Chondrocyte (in vitro differentiated cells): Measurements from ENCODE around the gene NUTM2F. TPM values are rescaled to one million over a fixed set of nuclear protein-coding genes. Genes with fewer than 3 reads are reported as not detected.
"Not testable (repeated sequence)": the region's sequence is repeated elsewhere in the genome, so short reads cannot be mapped to it uniquely, and the experiment has no call there.

Source experiments
- DNase-seq: peaks from one replicate; pipeline ENCODE4 v3.0.0; 2021; ENCODE audit warnings: mixed read lengths, low spot score
- H3K27ac Mint-ChIP-seq: one replicate; pipeline ENCODE4 v1.8.0; 2021; ENCODE audit warnings: mild to moderate bottlenecking, moderate library complexity, mixed read lengths; ENCODE audit not compliant: unreplicated experiment
- H3K27me3 Mint-ChIP-seq: 2 replicates; pipeline ENCODE4 v1.8.0; 2021; ENCODE audit warnings: low read depth, mixed read lengths
- H3K36me3 Mint-ChIP-seq: 2 replicates; pipeline ENCODE4 v1.8.0; 2021; ENCODE audit warnings: low read depth, mixed read lengths
- H3K4me1 Mint-ChIP-seq: 2 replicates; pipeline ENCODE4 v1.8.0; 2021; ENCODE audit warnings: low read depth, mild to moderate bottlenecking, mixed read lengths
- H3K4me3 Mint-ChIP-seq: one replicate; pipeline ENCODE4 v1.8.0; 2021; ENCODE audit warnings: mild to moderate bottlenecking, moderate library complexity, mixed read lengths; ENCODE audit not compliant: unreplicated experiment
- H3K9me3 Mint-ChIP-seq: 2 replicates; pipeline ENCODE4 v1.8.0; 2021; ENCODE audit warnings: low read depth, mixed read lengths
- total RNA-seq: library from RNA; stranded (reverse); gene quantifications from 3 replicates; pipeline ENCODE4 v1.2.1, GENCODE V29; 2021

The NUTM2F gene
- total RNA-seq, 1 donor from 2014 or later = 0.10 TPM

DNA sequence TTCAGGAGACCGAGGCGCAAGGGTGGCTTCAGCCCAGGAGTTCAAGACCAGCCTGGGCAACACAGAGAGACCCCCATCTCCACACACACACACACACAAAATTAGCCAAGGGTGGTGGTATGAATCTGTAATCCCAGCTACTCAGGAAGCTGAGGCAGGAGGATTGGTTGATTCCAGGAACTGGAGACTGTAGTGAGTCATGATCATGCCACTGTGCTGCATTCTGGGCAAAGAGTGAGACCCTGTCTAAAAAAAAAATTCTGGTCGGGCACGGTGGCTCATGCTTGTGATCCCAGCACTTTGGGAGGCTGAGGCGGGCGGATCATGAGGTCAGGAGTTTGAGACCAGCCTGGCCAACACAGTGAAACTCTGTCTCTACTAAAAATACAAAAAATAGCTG is 11.2 kb upstream of the NUTM2F start:
- not testable (repeated sequence) for H3K4me3 Mint-ChIP-seq, H3K27me3 Mint-ChIP-seq, H3K36me3 Mint-ChIP-seq, H3K27ac Mint-ChIP-seq, H3K4me1 Mint-ChIP-seq, H3K9me3 Mint-ChIP-seq, DNase-seq

DNA sequence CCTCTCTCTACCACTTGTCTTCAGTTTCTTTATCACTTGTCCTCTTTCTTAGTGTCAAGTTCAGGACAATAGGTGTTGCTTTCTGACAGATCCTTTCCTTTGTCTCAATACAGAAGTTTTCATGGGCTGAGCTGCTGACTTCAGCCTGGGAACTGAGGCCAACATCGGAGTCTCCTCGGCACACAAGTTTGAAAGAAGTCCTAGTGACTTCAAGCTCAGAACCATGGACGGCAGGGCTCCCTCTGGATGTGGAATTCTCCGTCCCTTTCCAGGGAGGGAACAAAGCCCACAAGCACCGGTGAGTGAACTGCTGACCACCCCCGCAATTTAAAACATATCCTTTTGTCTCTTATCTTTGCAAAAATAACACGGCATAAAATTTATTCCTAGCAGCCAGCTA is 10.3 kb upstream of the NUTM2F start:
- DNase-seq, H3K9me3 Mint-ChIP-seq, H3K27me3 Mint-ChIP-seq, H3K4me3 Mint-ChIP-seq, H3K36me3 Mint-ChIP-seq, H3K27ac Mint-ChIP-seq, H3K4me1 Mint-ChIP-seq: not testable (repeated sequence)

DNA sequence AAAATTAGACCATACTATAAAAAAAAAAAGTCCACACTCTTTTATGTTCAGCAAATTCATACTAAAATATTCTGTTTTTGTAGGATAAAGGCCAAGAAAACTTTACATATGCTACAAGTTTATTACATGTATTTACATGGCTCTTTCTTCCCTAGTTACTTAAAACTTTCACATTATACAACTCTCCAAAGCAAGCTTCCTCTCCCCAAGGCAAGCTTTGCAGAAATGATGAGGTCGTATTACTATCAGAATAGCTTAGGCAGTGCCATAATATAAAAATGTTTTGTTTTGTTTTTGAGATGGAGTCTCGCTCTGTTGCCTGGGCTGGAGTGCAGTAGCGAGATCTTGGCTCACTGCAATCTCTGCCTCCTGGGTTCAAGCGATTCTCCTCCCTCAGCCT is 8.0 kb upstream of the NUTM2F start:
- H3K27me3 Mint-ChIP-seq, H3K9me3 Mint-ChIP-seq, H3K36me3 Mint-ChIP-seq, H3K27ac Mint-ChIP-seq, H3K4me1 Mint-ChIP-seq, H3K4me3 Mint-ChIP-seq, DNase-seq: not testable (repeated sequence)

DNA sequence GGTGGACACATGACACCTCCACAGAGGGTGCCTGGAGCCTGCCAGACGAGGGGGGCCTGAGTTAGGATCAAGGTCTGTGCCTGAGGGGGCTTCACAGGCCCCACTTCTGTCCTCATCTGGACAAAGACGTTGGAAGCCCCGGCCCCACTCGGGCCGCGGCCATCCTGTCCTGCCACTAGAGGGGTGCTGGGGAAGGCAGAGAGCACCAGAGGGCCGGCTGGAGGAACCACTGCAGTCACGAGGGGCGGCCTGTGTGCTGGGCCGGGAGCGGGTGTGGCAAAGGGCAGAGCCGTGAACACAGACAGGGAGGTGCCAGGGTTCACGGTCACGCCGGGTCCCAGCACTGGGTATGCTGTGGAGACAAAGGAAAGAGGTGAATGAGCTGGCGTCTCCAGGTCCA is 2.9 kb downstream of the NUTM2F start:
- H3K4me3 Mint-ChIP-seq, DNase-seq, H3K9me3 Mint-ChIP-seq, H3K4me1 Mint-ChIP-seq, H3K27ac Mint-ChIP-seq, H3K36me3 Mint-ChIP-seq, H3K27me3 Mint-ChIP-seq: not testable (repeated sequence)

DNA sequence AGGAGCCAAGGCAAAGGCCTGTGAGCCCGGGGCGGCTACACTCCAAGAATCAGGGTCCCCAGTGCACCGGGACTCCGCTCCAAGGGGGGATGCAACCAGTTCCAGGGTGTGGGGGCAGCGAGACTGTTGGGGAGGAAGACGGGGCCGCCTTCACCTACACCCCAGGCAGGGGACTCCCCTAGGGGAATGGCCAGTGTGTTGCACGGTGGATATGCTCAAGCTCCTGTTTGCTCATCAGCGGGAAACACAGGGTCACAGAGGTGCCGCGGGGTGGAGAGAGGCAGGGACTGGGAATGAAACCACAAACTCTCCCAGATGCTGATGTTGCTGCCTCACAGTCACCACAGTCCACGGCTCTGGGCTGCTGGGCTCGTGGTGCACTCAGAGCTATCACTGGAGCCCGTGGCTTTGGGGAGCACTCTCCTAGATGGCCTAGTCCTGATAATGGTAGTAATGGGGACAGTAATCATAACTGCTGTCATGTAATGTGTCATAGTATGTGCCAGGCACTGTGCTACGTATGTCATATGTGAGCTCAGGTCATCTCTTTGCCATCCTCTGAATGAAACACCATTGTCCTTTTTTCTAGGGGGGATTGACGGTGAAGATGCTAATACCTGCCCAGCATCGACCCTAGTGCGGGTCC is 5.2 kb downstream of the NUTM2F start:
- H3K4me3 Mint-ChIP-seq = not testable (repeated sequence)

GRCh38 chr9:94322342-94322940 is 6.0 kb downstream of the NUTM2F start:
- not testable (repeated sequence) for H3K27me3 Mint-ChIP-seq, DNase-seq, H3K4me3 Mint-ChIP-seq, H3K9me3 Mint-ChIP-seq, H3K36me3 Mint-ChIP-seq, H3K27ac Mint-ChIP-seq, H3K4me1 Mint-ChIP-seq

More for the DNA sequence above, 5.2 kb downstream of the NUTM2F start:
- not testable (repeated sequence) for H3K27me3 Mint-ChIP-seq, DNase-seq, H3K36me3 Mint-ChIP-seq, H3K9me3 Mint-ChIP-seq, H3K27ac Mint-ChIP-seq, H3K4me1 Mint-ChIP-seq

GRCh38 chr9:94317949-94318657 is 10.3 kb downstream of the NUTM2F start:
- H3K9me3 Mint-ChIP-seq, DNase-seq, H3K27ac Mint-ChIP-seq, H3K36me3 Mint-ChIP-seq, H3K4me3 Mint-ChIP-seq, H3K4me1 Mint-ChIP-seq, H3K27me3 Mint-ChIP-seq: not testable (repeated sequence)

- H3K9me3 Mint-ChIP-seq, H3K4me3 Mint-ChIP-seq, H3K27me3 Mint-ChIP-seq, H3K4me1 Mint-ChIP-seq, H3K27ac Mint-ChIP-seq, H3K36me3 Mint-ChIP-seq, DNase-seq: not testable (repeated sequence)
These were observed 12.2 kb downstream of the NUTM2F start for GRCh38 chr9:94316236-94316635.

GRCh38 chr9:94315034-94315984 is 13.1 kb downstream of the NUTM2F start:
- not testable (repeated sequence) for H3K4me3 Mint-ChIP-seq, H3K4me1 Mint-ChIP-seq, H3K27me3 Mint-ChIP-seq, H3K27ac Mint-ChIP-seq, H3K36me3 Mint-ChIP-seq, H3K9me3 Mint-ChIP-seq, DNase-seq
